ENCODE results near the gene TP53TG3B. TPM values are rescaled to one million over a fixed set of nuclear protein-coding genes. Genes with fewer than 3 reads are reported as not detected.

The TP53TG3B gene
- total RNA-seq, 2 donors from 2014 or later, result not detected

Other genes starting within 250 kb of the TP53TG3B start
- not detected for gene TP53TG3C, start 166.6 kb upstream of the TP53TG3B start, total RNA-seq
- not detected for gene TP53TG3E, start 56.5 kb upstream of the TP53TG3B start, total RNA-seq
- gene TP53TG3F, start 98.8 kb downstream of the TP53TG3B start, total RNA-seq, result not detected